Ascending aorta (tissue), 2 donors: ENCODE data around the gene IL3. TPM values are rescaled to one million over a fixed set of nuclear protein-coding genes. Genes with fewer than 3 reads are reported as not detected.
A peak's percentile ranks its signal among the peaks of the same experiment; 100 is the strongest.

Experiments used
- DNase-seq, 2 donors: peaks; one replicate each; pipeline ENCODE4 v3.0.0-alpha.2; 2019; ENCODE audit warnings: low spot score in 2 of 2
- H3K27ac ChIP-seq, 2 donors: fragments of 200-600 bp; sonication (generic); one replicate each; pipeline ENCODE4 v1.5.1; 2016 to 2017; ENCODE audit warnings: mild to moderate bottlenecking in 1 of 2
- H3K27me3 ChIP-seq: fragments of 200-600 bp; sonication (generic); one replicate; pipeline ENCODE4 v1.5.1; 2017
- H3K36me3 ChIP-seq, 2 donors: fragments of 200-600 bp; sonication (generic); one replicate each; pipeline ENCODE4 v1.5.1; 2016
- H3K4me1 ChIP-seq, 2 donors: fragments of 200-600 bp; sonication (generic); one replicate each; pipeline ENCODE4 v1.5.1; 2016 to 2017; ENCODE audit warnings: mild to moderate bottlenecking in 1 of 2
- H3K4me3 ChIP-seq, 2 donors: fragments of 200-600 bp; sonication (generic); one replicate each; pipeline ENCODE4 v1.5.1; 2016 to 2017; ENCODE audit warnings: mild to moderate bottlenecking in 1 of 2
- H3K9me3 ChIP-seq, 2 donors: fragments of 200-600 bp; sonication (generic); one replicate each; pipeline ENCODE4 v1.5.1; 2016
- CTCF ChIP-seq, 3 experiments: fragments of 200-600 bp in 2 of 3; fragments of 450-650 bp in 1 of 3; sonication (generic) in 2 of 3; IDR thresholded peaks; one replicate each; pipeline ENCODE4 v1.5.1; 2016 to 2019; ENCODE audit warnings: antibody characterized with exemption in 3 of 3, mild to moderate bottlenecking in 1 of 3, moderate library complexity in 1 of 3
- intact Hi-C: fragments of 100-400 bp; cut with DNase I; formaldehyde crosslinking; loops from one replicate; pipeline ENCODE4 v1.15.1; 2023
- total RNA-seq: library from RNA; depleted of rRNA; stranded (reverse); fragments of >200 nt; gene quantifications from one replicate; pipeline ENCODE4 v1.1.0, GENCODE V29; 2016

IL3 gene
- total RNA-seq, 1 donor from 2014 or later = not detected

DNA sequence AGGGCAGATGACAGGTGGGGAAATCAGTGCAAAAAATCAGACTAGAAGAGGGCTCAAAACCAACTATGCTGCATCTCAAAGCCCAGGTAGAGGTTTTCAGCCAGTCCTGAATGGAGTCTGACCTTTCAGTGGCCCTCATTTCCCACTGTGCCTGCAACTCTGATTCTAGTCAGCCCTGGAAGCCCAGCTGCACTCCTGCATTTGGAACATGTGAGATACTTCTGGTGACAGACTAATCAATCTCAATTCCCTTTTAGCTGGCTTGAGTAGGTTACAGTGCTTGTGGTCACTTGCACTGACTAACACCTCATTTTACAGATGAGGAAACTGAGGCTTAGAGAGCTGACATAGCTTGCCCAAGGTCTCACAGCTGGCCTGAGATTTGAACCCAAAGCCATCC is 41.1 kb upstream of the IL3 start:
- DNase-seq = no peak
- H3K27ac ChIP-seq = no peak overlapping the region
- intact Hi-C loops = no loop called here
- TF ChIP-seq CTCF (IDR thresholded peaks at IDR 0.05) = no peak
- H3K36me3 ChIP-seq = no peaks in the 10 kb centered on the region
- H3K4me3 ChIP-seq = no peak overlapping the region
- no peaks in the 10 kb centered on the region for H3K27me3 ChIP-seq
- no peaks in the 10 kb centered on the region for H3K4me1 ChIP-seq
- no peaks in the 10 kb centered on the region for H3K9me3 ChIP-seq

- no peaks in the 10 kb centered on the region for H3K4me1 ChIP-seq
- no peak overlapping the region for H3K27ac ChIP-seq
- H3K36me3 ChIP-seq = no peaks in the 10 kb centered on the region
- no peaks in the 10 kb centered on the region for H3K27me3 ChIP-seq
- TF ChIP-seq CTCF (IDR thresholded peaks at IDR 0.05) = no peak
- intact Hi-C loops = no loop called here
- peak in 1 of 2 donors; percentile 52 for DNase-seq
- H3K9me3 ChIP-seq = no peaks in the 10 kb centered on the region
- H3K4me3 ChIP-seq = no peak overlapping the region
Observed at GRCh38 chr5:132019857-132020555, 40.4 kb upstream of the IL3 start.

GRCh38 chr5:132020568-132021339 is 39.7 kb upstream of the IL3 start:
- H3K9me3 ChIP-seq = no peaks in the 10 kb centered on the region
- no peak for TF ChIP-seq CTCF (IDR thresholded peaks at IDR 0.05)

DNA sequence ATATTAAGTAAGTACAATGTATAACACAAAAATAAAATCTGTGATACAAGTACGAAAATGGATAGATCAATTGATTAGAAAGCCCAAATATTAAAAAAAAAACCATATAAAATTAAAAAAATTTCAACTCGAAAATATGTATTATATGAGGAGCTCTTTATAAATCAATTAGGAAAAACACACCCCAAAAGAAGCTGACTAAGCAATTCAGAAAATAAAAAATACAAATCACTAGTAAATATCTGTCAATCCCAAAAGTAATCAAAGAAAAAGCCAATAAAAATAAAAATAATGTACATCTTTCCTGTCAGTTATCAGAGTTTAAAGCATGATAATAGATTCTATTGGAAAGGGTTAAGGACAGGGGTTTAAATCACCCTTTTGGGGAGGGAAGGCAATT is 38.8 kb upstream of the IL3 start:
- DNase-seq = no peak
- TF ChIP-seq CTCF (IDR thresholded peaks at IDR 0.05) = no peak
- intact Hi-C loops = no loop called here
- Histone ChIP-seq H3K27ac (no peak overlapping the region), H3K4me1 (no peaks in the 10 kb centered on the region), H3K4me3 (no peak overlapping the region), H3K36me3 (no peaks in the 10 kb centered on the region), H3K9me3 (no peaks in the 10 kb centered on the region), H3K27me3 (no peaks in the 10 kb centered on the region)

More at GRCh38 chr5:132020568-132021339, 39.7 kb upstream of the IL3 start:
- Histone ChIP-seq H3K27me3 (no peaks in the 10 kb centered on the region), H3K36me3 (no peaks in the 10 kb centered on the region), H3K4me3 (no peak overlapping the region), H3K27ac (no peak overlapping the region), H3K4me1 (no peaks in the 10 kb centered on the region)
- intact Hi-C loops = no loop called here
- peak in 1 of 2 donors; percentile 39 for DNase-seq

DNA sequence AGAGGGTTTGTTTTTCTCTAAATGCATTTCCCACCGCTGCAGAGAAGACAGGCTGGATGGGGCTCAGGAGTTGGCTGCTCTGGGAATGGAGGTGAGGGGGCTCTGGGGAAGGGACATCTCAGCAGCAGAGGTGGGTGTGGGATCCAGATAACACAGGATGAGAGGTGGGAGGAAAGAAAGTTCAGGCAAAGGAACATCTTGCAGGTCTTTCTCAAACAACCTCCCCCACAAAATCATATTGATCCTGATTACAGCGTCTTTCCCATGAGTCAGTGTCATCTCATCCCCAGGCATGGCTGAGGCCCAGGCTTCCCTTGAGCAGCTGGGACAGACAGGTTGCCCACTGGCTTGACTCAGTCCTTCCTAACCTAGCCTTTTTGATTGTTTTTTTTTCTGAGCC is 37.7 kb upstream of the IL3 start:
- H3K4me1 ChIP-seq = no peaks in the 10 kb centered on the region
- no peak overlapping the region for H3K4me3 ChIP-seq
- H3K27ac ChIP-seq = no peak overlapping the region
- no peak for TF ChIP-seq CTCF (IDR thresholded peaks at IDR 0.05)
- no peak for DNase-seq
- intact Hi-C loops = no loop called here
- no peaks in the 10 kb centered on the region for H3K36me3 ChIP-seq
- no peaks in the 10 kb centered on the region for H3K9me3 ChIP-seq
- H3K27me3 ChIP-seq = no peaks in the 10 kb centered on the region
